GM19324 (cell line): ENCODE results near the gene DDX11.
"Not testable (repeated sequence)": the region's sequence is repeated elsewhere in the genome, so short reads cannot be mapped to it uniquely, and the experiment has no call there.

ENCODE experiments used
- ATAC-seq: cut with Tn5 transposase; IDR thresholded peaks from one replicate; pipeline ENCODE4 v1.9.1; 2021; ENCODE audit warnings: mild to moderate bottlenecking, moderate library complexity; ENCODE audit not compliant: unreplicated experiment, low FRiP score

The DDX11 gene

GRCh38 chr12:31119192-31119802 lies 45.6 kb downstream of the DDX11 start:
- no peak for ATAC-seq

GRCh38 chr12:31119803-31120211 lies 46.1 kb downstream of the DDX11 start:
- no peak for ATAC-seq

GRCh38 chr12:31120392-31121008 lies 46.8 kb downstream of the DDX11 start:
- no peak for ATAC-seq

- not testable (repeated sequence) for ATAC-seq
These were observed 47.5 kb downstream of the DDX11 start for GRCh38 chr12:31121022-31121728.

GRCh38 chr12:31122481-31122880 lies 48.8 kb downstream of the DDX11 start:
- no peak for ATAC-seq

GRCh38 chr12:31124158-31124557 lies 50.5 kb downstream of the DDX11 start:
- not testable (repeated sequence) for ATAC-seq

GRCh38 chr12:31125171-31125570 lies 51.5 kb downstream of the DDX11 start:
- ATAC-seq, result not testable (repeated sequence)

- not testable (repeated sequence) for ATAC-seq
These were observed 53.7 kb downstream of the DDX11 start for GRCh38 chr12:31127209-31127848.

- ATAC-seq, result not testable (repeated sequence)
These were observed 62.9 kb downstream of the DDX11 start for GRCh38 chr12:31136581-31136980.

GRCh38 chr12:31144768-31145167 lies 71.1 kb downstream of the DDX11 start:
- not testable (repeated sequence) for ATAC-seq

GRCh38 chr12:31145296-31145695 lies 71.6 kb downstream of the DDX11 start:
- ATAC-seq, result not testable (repeated sequence)

GRCh38 chr12:31147415-31147814 lies 73.8 kb downstream of the DDX11 start:
- not testable (repeated sequence) for ATAC-seq

- not testable (repeated sequence) for ATAC-seq
These were observed 77.1 kb downstream of the DDX11 start for GRCh38 chr12:31150766-31151165.
